Activated CD4-positive, alpha-beta T cell treated with anti-CD3 and anti-CD28 coated beads, Interleukin-2, amount 50 U/mL, for 4 hours (primary cell): ENCODE data around the gene PFDN1.

Experiments used
- DNase-seq, 2 experiments: peaks; one replicate each; pipeline ENCODE4 v3.0.0-alpha.2; 2020

Gene PFDN1

DNA sequence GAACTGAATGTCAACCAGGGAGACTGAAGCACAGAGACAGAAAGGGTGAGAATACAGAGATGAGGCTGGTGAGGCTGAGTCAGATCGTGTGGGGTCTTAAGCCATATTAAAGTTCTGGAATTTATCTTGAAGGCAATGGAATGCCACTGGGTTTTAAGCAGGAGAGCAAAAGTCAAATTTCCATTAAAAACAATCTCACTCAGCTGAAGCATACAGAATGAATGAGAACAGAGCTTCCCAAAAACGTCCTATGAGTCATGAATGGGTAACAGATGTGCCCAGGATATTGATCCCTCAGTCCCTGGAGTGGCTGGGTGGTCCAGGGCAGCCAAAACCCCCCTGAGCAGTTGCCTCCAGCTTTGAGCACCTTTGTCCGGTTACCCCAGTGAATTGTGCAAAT is 44.9 kb downstream of the PFDN1 start:
- no peak for DNase-seq

GRCh38 chr5:140256726-140257125 is 46.2 kb downstream of the PFDN1 start:
- DNase-seq = no peak

DNA sequence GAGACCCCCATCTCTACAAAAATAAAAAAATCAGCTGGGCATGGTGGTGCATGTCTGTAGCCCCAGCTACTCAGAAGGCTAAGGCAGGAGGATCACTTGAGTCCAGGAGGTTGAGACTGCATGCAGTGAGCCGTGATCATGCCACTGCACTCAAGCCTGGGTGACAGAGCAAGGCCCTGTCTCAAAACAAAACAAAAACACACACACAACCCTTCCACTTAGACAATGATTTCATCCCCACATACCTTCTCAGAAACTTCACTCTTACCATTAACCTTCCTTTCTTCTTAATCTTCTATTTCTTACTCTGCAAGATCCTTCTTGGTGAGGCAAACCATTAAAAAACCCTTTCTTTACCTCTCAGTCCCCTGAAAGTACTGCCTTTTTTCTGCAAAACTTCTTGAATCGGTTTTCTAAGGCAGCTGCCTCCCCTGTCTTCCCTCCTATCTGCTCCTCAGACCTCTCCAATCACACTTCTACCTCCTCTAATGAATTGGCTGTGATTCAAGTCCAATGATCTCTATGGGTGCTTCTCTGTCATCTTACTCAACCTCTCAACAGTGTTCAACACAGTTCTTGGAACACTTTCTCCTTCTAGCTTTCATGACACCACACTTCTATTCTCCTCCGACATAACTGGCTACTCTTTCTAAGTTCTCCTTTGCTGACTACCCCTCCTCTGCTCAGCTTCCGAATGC is 47.3 kb downstream of the PFDN1 start:
- DNase-seq = no peak

- no peak for DNase-seq
These were observed 48.9 kb downstream of the PFDN1 start for GRCh38 chr5:140253985-140254384.

GRCh38 chr5:140252470-140253126 is 50.3 kb downstream of the PFDN1 start:
- no peak for DNase-seq

- DNase-seq = peak; percentile 62 to 66
These were observed 51.4 kb downstream of the PFDN1 start for GRCh38 chr5:140251527-140251973.

DNA sequence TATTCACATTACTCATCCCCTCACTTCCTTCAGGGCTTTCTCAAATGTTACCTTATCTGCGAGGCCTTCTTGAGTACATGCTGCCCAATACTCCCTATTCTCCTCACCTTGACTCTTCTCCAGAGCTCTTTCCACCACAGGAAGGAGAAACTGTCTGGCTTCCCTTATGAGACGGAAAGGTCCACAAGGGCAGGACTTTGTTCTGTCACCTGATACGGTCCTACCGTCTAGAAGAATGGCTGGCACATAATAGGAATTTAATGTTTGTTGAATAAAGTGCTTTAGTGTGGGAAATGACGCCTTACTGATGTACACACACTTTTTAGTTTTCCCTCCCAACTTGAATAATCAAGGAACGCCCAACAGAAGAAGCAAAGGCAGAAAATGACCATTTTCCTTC is 52.5 kb downstream of the PFDN1 start:
- no peak for DNase-seq

- no peak for DNase-seq
These were observed 53.4 kb downstream of the PFDN1 start for GRCh38 chr5:140249536-140249935.

DNA sequence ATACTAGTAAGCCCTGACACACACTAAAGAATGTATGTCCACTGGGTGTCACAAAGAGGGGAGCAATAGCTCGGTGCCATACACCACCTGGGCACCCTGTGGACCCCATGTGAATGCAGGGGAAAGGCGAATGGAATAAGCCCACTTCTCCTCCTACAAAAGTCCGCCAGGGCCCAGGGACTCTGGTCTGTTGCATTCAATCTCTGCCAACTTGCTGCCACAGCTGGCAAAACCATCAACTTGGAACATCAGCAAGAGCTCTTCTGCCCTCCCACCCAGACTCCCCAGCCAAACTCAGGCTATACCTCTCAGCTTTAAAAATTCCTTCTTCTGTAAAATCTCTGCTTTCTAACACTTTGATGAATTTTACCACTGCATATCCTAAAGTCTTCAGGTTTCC is 54.5 kb downstream of the PFDN1 start:
- no peak for DNase-seq

DNA sequence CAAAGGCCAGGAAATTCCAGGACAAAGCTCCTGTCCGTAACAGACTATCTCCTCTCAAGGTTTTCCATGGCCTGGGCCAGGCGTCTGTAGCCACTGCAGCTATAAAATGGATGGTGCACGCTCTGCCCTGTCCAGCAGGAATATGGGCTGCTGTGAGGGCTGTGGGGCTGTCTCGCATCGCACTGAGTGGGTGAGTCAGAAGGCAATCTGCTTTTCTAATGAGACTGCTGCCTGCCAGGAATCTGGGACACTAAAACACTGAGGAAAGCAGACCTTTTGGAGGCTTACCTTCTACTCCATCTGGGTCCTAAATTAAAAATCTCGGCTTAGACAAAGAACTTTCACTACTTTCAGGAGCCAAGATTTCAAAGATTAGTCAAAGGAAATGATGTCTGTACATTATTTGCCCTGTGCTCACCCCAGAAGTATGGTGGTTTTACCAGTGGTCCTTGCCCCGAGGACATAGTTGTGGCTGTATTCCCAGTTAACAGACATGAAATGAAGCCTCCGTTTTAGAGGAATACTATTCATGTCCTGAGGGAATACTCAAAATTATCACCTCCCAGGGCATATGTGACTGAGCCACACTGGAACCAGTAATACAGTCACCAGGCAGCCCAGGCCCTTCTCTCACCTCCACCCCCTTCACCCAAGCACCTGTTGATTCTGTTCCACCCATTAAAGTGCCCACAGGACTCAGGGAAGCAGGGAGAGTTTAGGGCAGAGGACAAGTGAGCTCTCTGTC is 56.4 kb downstream of the PFDN1 start:
- no peak for DNase-seq

DNA sequence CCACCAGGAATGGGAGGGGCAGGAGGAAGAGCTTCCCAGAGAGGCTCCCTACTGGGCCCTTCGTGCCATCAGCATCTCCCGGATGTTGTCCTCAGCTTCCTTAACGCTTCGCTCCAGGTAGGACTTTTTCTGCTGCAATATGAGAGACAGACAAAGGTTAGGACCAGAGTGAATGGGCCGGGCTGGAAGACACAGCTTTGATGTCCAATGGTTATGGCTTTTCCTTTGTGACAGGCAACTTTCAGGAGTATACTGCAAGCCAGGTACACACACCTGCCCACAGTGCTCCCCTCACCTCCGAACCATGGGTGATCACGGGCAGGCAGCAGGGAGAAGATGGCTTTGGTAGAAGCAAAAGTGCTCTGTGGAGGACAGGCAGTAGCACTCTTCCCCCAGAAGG is 57.0 kb downstream of the PFDN1 start:
- no peak for DNase-seq

DNA sequence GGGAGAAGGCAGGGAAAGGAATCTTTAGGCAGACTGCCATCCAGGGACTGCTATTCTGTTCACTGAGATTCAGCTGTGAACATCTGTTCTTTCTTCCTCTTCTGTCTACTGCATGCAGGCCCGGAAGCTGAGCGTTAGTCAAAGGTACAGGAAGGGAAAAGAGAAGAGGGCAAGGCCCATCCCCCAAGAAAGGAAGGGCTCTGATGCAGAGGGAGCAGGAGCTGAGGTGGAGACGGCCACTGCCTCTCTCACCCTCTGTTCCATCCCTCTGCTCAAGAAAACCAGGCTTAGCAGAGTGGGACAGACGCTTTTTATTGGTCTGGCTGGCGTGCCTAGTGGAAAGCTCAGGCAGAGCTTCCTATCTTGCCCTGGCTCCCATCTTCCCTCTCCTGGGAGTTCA is 57.6 kb downstream of the PFDN1 start:
- DNase-seq = no peak

DNA sequence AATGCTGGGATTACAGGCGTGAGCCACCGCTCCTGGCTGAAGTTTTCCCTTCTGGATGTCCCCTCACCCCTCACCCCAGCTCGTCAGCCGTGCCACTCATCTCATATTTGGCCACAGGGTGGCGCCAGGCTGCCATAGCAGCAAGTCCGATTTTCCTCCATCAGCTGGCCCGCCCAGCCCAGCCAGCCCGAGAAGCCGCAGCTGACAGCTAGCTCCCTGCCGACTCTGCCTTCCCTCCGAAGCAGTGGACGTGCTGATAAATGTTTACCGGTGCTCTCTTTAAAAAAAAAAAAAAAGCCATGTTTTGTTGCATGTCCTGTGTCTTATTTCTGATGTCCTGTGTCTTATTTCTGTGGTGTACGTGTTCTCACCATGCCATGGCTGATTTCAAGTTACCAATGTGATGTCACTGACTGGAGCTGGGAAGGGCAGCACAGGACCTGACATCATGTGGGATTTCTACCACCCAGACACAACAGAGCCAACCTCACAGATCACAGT is 58.3 kb downstream of the PFDN1 start:
- peak; percentile 78 to 80 for DNase-seq

DNA sequence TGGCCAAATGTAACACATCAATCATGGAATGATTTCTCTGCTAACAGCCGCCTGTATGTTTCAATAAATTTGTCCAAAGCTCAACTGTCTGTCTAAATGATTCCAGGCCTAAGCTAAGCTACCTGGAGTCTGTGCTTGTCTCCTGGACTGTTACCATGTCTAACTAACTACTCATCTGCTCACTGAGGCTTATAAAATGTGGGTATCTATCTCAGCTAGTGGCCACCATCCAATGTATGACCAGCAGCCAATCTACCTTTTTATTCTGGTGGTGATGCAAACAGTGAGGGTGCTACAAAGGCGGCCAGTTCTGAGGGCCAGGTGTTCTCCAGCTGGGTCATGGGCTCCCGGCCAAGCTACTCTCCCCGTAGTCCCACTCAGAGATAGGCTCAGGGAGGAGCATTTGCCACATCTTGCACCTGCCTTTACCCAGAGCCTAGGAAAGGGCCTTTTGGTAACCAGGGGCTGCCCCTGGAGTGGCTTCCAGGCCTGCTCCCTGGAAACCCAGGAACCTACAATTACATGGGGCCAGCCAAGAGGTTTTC is 59.1 kb downstream of the PFDN1 start:
- no peak for DNase-seq

- DNase-seq = no peak
These were observed 59.9 kb downstream of the PFDN1 start for GRCh38 chr5:140242890-140243585.

- no peak for DNase-seq
These were observed 60.8 kb downstream of the PFDN1 start for GRCh38 chr5:140242099-140242498.

DNA sequence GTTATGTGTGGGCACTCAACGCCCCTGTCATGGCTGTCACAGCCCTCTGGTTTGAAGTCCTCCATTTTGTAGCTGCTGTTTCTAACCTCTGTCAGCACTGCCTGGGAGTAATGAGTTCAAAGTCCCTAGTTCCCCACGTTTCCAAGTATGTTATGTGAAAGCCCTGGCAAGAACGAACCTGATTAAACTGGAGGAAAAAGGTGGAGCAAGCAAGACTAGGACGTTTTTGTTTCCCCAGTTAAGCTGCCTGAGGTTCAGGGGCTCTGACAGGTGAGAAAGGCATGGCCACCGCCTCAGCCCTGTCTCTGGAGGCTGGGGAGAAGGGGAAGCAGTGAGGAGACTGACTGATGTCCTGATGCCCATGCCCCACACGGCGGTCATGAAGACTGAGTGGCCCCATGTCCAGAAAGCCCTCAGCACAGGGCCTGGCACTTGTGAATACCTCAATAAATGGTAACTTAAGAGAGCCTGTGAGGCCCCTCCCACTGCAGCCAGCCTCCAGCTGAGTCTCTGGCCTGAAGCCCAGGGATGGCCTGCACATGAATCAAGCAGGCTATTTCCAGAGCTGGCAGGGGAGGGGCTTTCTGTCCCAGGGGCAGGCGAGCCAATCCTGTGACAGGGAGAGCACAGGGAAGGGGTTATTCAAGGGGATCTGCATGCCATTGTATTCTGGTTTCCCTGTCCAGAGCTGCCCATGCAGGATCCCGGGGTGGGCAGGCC is 61.8 kb downstream of the PFDN1 start:
- DNase-seq = no peak

- peak; percentile 52 to 56 for DNase-seq
These were observed 62.8 kb downstream of the PFDN1 start for GRCh38 chr5:140239939-140240700.

- no peak for DNase-seq
These were observed 63.4 kb downstream of the PFDN1 start for GRCh38 chr5:140239461-140239860.

- no peak for DNase-seq
These were observed 64.1 kb downstream of the PFDN1 start for GRCh38 chr5:140238756-140239155.

DNA sequence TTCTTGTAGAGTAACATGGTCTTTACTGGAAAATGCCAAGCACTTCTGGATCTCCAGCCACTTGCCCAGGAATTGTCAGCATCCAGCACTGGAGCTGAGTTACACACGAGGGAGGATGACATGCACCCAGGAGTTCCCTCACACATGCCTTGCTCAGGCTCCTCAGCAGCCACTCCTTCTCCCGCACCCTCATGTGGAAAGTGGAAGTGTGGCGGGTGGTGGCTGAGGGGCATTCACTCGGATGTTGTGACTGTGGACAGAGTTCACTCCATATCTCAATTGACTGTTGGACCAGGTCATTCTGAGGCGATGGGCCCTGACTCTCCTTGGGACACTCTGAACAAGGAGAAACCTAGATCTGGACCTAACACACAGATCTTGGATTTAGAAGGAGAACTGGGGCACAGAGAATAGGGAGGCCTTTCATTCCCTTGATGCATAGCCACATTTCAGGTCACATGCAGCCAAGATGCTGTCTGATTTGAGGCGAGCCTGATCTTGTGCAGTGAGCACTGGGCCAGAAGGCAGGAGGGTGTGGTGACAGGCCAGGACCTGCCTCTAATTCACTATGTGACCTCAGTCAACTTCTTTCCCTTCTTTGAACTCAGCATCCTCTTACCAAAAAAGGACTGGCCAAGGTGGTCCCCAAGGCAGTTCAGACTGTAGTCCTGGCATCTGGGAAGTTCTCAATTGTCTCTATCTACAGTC is 65.9 kb downstream of the PFDN1 start:
- no peak for DNase-seq
